ENCODE data around the gene ABHD13. TPM values are rescaled to one million over a fixed set of nuclear protein-coding genes. Genes with fewer than 3 reads are reported as not detected.

Gene ABHD13
- 6.5 and 7.3 TPM in 2 replicates for total RNA-seq (2014; rRNA removed; shearing (Covaris generic))

GRCh38 chr13:108218044-108218974 lies at the start of gene ABHD13:
Gene ABHD13 (plus strand): TSS chr13:108218392. CDS start chr13:108229219, 10,827 bp downstream.

DNA sequence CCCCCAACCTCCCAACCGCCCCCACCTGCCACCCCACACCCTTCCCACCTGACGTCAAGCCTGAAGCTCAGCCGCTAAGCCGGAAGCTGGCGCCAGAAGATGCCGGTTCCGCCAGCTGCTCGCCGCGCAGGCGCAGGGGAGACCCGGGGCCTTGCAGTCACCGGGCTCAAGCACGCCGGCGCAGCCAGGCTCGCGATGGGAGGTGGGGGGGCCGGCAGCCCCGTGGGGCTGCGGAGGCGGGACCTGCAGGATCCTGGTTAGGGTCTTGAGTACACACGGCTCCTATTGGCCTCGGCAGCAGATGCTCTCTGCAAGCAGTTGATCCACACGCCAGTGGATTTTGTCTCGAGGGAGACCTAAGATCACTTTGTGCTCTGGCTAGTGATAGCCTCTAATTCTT lies 2.8 kb upstream of the ABHD13 start, which contains the start of gene LIG4:
LIG4 (minus strand) TSS at position 101 of the 400 bp plus-strand sequence. CDS start 4,268 bp downstream, outside the sequence.

DNA sequence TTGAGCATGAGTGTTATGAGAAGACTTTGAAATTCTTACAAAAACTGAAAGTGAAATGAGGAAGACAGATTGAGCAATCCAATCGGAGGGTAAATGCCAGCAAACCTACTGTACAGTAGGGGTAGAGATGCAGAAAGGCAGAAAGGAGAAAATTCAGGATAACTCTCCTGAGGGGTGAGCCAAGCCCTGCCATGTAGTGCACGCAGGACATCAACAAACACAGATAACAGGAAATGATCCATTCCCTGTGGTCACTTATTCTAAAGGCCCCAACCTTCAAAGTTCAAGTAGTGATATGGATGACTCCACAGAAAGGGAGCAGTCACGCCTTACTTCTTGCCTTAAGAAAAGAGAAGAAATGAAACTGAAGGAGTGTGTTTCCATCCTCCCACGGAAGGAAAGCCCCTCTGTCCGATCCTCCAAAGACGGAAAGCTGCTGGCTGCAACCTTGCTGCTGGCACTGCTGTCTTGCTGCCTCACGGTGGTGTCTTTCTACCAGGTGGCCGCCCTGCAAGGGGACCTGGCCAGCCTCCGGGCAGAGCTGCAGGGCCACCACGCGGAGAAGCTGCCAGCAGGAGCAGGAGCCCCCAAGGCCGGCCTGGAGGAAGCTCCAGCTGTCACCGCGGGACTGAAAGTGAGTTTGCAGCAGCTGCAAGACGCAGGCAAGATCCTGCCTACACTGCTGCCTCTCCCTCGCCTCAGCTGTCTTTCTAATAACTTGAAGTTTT lies 51.6 kb downstream of the ABHD13 start, which contains the start of gene TNFSF13B:
TNFSF13B (plus strand) TSS at position 118 of the 728 bp plus-strand sequence; CDS start at position 296, 178 bp downstream.

Other genes with a start within 250 kb of the ABHD13 start
- gene LIG4, start 2.9 kb upstream of the ABHD13 start, total RNA-seq (2014; rRNA removed; shearing (Covaris generic)): 7.8 and 8.2 TPM in 2 replicates
- gene TNFSF13B, start 51.3 kb downstream of the ABHD13 start, total RNA-seq (2014; rRNA removed; shearing (Covaris generic)): 2.0 and 2.3 TPM in 2 replicates